B cell (primary cell): ENCODE results near the gene CUTA. TPM values are rescaled to one million over a fixed set of nuclear protein-coding genes. Genes with fewer than 3 reads are reported as not detected.

Source experiments
- ATAC-seq: fragments of 200-7000 bp; cut with Tn5 transposase; one replicate; pipeline ENCODE4 v1.10.0; 2021; ENCODE audit warnings: low read depth, mild to moderate bottlenecking, moderate number of reproducible peaks, moderate library complexity
- CTCF ChIA-PET: fragments of 350-600 bp; sonication (Branson Sonifier 250); formaldehyde crosslinking; loops from one replicate; lab custom pipeline; 2021; ENCODE audit warnings: antibody characterized with exemption, inconsistent platforms; lab: Charles Lee
- POLR2A ChIA-PET: fragments of 350-600 bp; sonication (Branson Sonifier 250); formaldehyde crosslinking; loops from one replicate; lab custom pipeline; 2021; ENCODE audit warnings: antibody characterized with exemption; lab: Charles Lee
- DNase-seq: peaks from one replicate; pipeline ENCODE4 v3.0.0; 2013
- H2AFZ ChIP-seq: 2 replicates; pipeline ENCODE4 v1.6.1; 2012; ENCODE audit warnings: mild to moderate bottlenecking, low read depth, low read length; ENCODE audit not compliant: insufficient read depth, poor library complexity, severe bottlenecking
- H3K27ac ChIP-seq, 2 donors: 1 replicate in 1 of 2; 2 replicates in 1 of 2; pipeline ENCODE4 v1.5.1; 2012 to 2013; ENCODE audit warnings: low read length in 2 of 2, mild to moderate bottlenecking in 2 of 2, moderate library complexity in 1 of 2
- H3K27me3 ChIP-seq, 4 experiments: fragments of 200-600 bp in 1 of 4; sonication (generic) in 1 of 4; replicated peaks in 1 of 4; 1 replicate in 2 of 4; 2 replicates in 2 of 4; pipeline versions ENCODE4 v1.6.1 to v1.7.0; 2013 to 2016; ENCODE audit warnings: low read length in 3 of 4, mild to moderate bottlenecking in 2 of 4, mixed read lengths in 1 of 4, moderate library complexity in 1 of 4; ENCODE audit not compliant: insufficient read depth in 4 of 4, control insufficient read depth in 3 of 4; ENCODE audit errors: control extremely low read depth in 1 of 4
- H3K36me3 ChIP-seq, 2 experiments: replicated peaks in 1 of 2; 1 replicate in 1 of 2; 2 replicates in 1 of 2; pipeline versions ENCODE4 v1.6.1 to v1.7.1; 2013; ENCODE audit warnings: low read length in 1 of 2; ENCODE audit not compliant: insufficient read depth in 2 of 2, control insufficient read depth in 1 of 2; ENCODE audit errors: control extremely low read depth in 1 of 2, extremely low read depth in 1 of 2
- H3K4me1 ChIP-seq, 2 donors: fragments of 200-600 bp in 1 of 2; sonication (generic) in 1 of 2; 1 replicate in 1 of 2; 2 replicates in 1 of 2; pipeline versions ENCODE4 v1.5.1 to v1.6.1; 2013 to 2017; ENCODE audit warnings: low read length in 2 of 2; ENCODE audit not compliant: control insufficient read depth in 2 of 2, insufficient read depth in 2 of 2
- H3K4me2 ChIP-seq: replicated peaks from 2 replicates; pipeline ENCODE3; 2012; ENCODE audit warnings: mild to moderate bottlenecking, low read depth, low read length; ENCODE audit not compliant: poor library complexity, severe bottlenecking
- H3K4me3 ChIP-seq, 5 experiments: fragments of 200-600 bp in 1 of 5; sonication (generic) in 1 of 5; 1 replicate in 3 of 5; 2 replicates in 2 of 5; pipeline versions ENCODE4 v1.5.1 to v1.7.0; 2011 to 2016; ENCODE audit warnings: low read length in 4 of 5, mild to moderate bottlenecking in 4 of 5, low read depth in 2 of 5, control low read depth in 1 of 5, moderate library complexity in 1 of 5; ENCODE audit not compliant: insufficient read depth in 1 of 5; ENCODE audit errors: control extremely low read depth in 1 of 5, extremely low read depth in 1 of 5
- H3K79me2 ChIP-seq: fragments of 200-600 bp; sonication (generic); one replicate; pipeline ENCODE4 v1.6.0; 2016; ENCODE audit warnings: low read length; ENCODE audit not compliant: control insufficient read depth, insufficient read depth
- H3K9ac ChIP-seq: fragments of 200-600 bp; sonication (generic); 2 replicates; pipeline ENCODE4 v1.6.1; 2017; ENCODE audit warnings: mild to moderate bottlenecking, low read length, moderate library complexity
- H3K9me3 ChIP-seq, 3 donors: one replicate each; pipeline versions ENCODE4 v1.6.1 to v1.7.1; 2013; ENCODE audit warnings: low read length in 2 of 3; ENCODE audit not compliant: control insufficient read depth in 2 of 3, insufficient read depth in 1 of 3; ENCODE audit errors: control extremely low read depth in 1 of 3
- H4K20me1 ChIP-seq: 2 replicates; pipeline ENCODE4 v1.6.0; 2012; ENCODE audit warnings: mild to moderate bottlenecking, low read length; ENCODE audit not compliant: insufficient read depth, control insufficient read depth, poor library complexity, severe bottlenecking
- H3K27ac Mint-ChIP-seq: one replicate; pipeline ENCODE4 v1.8.0; 2021; ENCODE audit warnings: mixed read lengths
- H3K27me3 Mint-ChIP-seq: one replicate; pipeline ENCODE4 v1.8.0; 2021; ENCODE audit warnings: mixed read lengths
- H3K4me1 Mint-ChIP-seq: one replicate; pipeline ENCODE4 v1.8.0; 2021; ENCODE audit warnings: mixed read lengths
- H3K4me3 Mint-ChIP-seq: one replicate; pipeline ENCODE4 v1.8.0; 2021; ENCODE audit warnings: mixed read lengths
- H3K9me3 Mint-ChIP-seq: one replicate; pipeline ENCODE4 v1.8.0; 2022; ENCODE audit warnings: mixed read lengths; ENCODE audit not compliant: insufficient read depth
- CTCF ChIP-seq: fragments of 200-600 bp; IDR thresholded peaks from one replicate; pipeline ENCODE4 v1.8.0; 2022; ENCODE audit warnings: antibody characterized with exemption, mild to moderate bottlenecking
- EZH2 ChIP-seq: IDR thresholded peaks from 2 replicates; pipeline ENCODE4 v1.6.1; 2012; ENCODE audit warnings: borderline replicate concordance, low read depth, mild to moderate bottlenecking, moderate library complexity, low read length; ENCODE audit not compliant: insufficient read depth, poor library complexity, severe bottlenecking
- WGBS: methylation state at CpG from one replicate; pipeline ENCODE4 v1.1.5; 2013; ENCODE audit warnings: missing lambda C conversion rate; ENCODE audit not compliant: insufficient coverage; 5-methylcytosine and 5-hydroxymethylcytosine counted together
- intact Hi-C: fragments of 100-400 bp; cut with micrococcal nuclease; formaldehyde crosslinking; loops from one replicate; pipeline ENCODE4 v1.10.0; 2022
- polyA plus RNA-seq: library from polyadenylated mRNA; depleted of rRNA; stranded (reverse); fragments of >200 nt; gene quantifications from 2 replicates; pipeline ENCODE4 v1.2.3, GENCODE V29; 2012
- total RNA-seq, 2 donors: library from RNA; stranded (reverse); fragments of 120-200 nt in 1 of 2; gene quantifications; 1 replicate in 1 of 2; 2 replicates in 1 of 2; pipeline versions ENCODE4 v1.2.3 to v1.2.4, GENCODE V29; 2013 to 2022

The CUTA gene
- total and polyA plus RNA-seq, 2 donors (not counting 1 experiment from before 2014, with no cell fraction given): 137 to 226 TPM

GRCh38 chr6:33451606-33452005 lies 33.7 kb upstream of the CUTA start:
- H4K20me1 ChIP-seq: peaks cover 4% of the 10 kb centered on the region
- no peak for ATAC-seq
- H3K4me3 Mint-ChIP-seq: no peak overlapping the region
- 98% methylated on average over 8 of the region's 15 CpGs for WGBS
- no peak overlapping the region for H3K4me2 ChIP-seq
- peaks cover 12 to 21% of the 10 kb centered on the region in 2 donors for H3K4me1 ChIP-seq
- peaks cover 30% of the 10 kb centered on the region for H3K4me1 Mint-ChIP-seq
- POLR2A ChIA-PET: no interaction called here
- peaks cover 0 to 11% of the 10 kb centered on the region in 2 experiments for H3K36me3 ChIP-seq
- TF ChIP-seq CTCF (no peak), EZH2 (no peak)
- no peaks in the 10 kb centered on the region for H3K9me3 Mint-ChIP-seq
- H3K27me3 Mint-ChIP-seq: no peaks in the 10 kb centered on the region
- CTCF ChIA-PET: no interaction called here
- H3K4me3 ChIP-seq: no peak overlapping the region
- no peak for DNase-seq
- no peak overlapping the region for H2AFZ ChIP-seq
- H3K27me3 ChIP-seq: no peaks in the 10 kb centered on the region
- H3K79me2 ChIP-seq: peaks cover 39% of the 10 kb centered on the region
- intact Hi-C loops: no loop called here
- no peak overlapping the region for H3K27ac Mint-ChIP-seq
- no peaks in the 10 kb centered on the region for H3K9me3 ChIP-seq
- no peak overlapping the region for H3K9ac ChIP-seq
- H3K27ac ChIP-seq: no peak overlapping the region

DNA sequence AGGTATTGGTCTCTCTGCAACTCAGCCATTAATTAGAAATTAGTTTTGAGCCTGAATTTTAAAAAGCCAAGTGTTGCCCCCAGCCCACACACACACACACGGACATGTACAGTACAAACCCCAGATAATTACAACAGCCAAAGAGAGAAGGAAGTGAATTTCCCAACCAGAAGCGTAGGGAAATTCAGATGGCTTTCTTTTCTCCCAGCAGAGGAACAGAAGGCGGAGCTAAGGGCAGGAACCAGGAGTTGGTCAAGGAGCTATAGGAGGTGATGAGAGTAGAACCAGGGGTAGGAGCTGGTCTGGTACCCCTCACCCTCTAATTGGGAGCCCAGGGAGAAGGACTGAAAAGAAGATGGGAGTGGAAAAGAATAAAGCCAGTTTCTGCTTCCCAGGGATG lies 32.5 kb upstream of the CUTA start:
- intact Hi-C loops: no loop called here

More for the DNA sequence above, 32.5 kb upstream of the CUTA start:
- Mint-ChIP-seq H3K27me3 (no peaks in the 10 kb centered on the region), H3K27ac (no peak overlapping the region), H3K9me3 (no peaks in the 10 kb centered on the region), H3K4me3 (no peak overlapping the region), H3K4me1 (peaks cover 26% of the 10 kb centered on the region)
- WGBS: 100% methylated on average over 1 of the region's 3 CpGs
- H2AFZ ChIP-seq: no peak overlapping the region
- ATAC-seq (no peak), DNase-seq (no peak)
- peaks cover 0 to 12% of the 10 kb centered on the region in 2 experiments for H3K36me3 ChIP-seq
- H3K79me2 ChIP-seq: peaks cover 28% of the 10 kb centered on the region
- H3K4me1 ChIP-seq: peaks cover 12 to 21% of the 10 kb centered on the region in 2 donors
- no peaks in the 10 kb centered on the region for H3K9me3 ChIP-seq
- H4K20me1 ChIP-seq: peaks cover 4% of the 10 kb centered on the region
- H3K27me3 ChIP-seq: no peaks in the 10 kb centered on the region
- no peak overlapping the region for H3K9ac ChIP-seq
- CTCF ChIA-PET: interaction anchor here (1.4 to 1.6 kb wide), 2 partner anchors 19 to 25 kb away, joined by 4 to 5 read pairs; no protein-coding TSS in a partner anchor
- H3K4me3 ChIP-seq: no peak overlapping the region
- TF ChIP-seq CTCF: no peak
- no peak for TF ChIP-seq EZH2
- POLR2A ChIA-PET: interaction anchor here (0.7 kb wide), 1 partner anchor 14 kb away, joined by 3 read pairs; no protein-coding TSS in a partner anchor
- H3K27ac ChIP-seq: no peak overlapping the region
- no peak overlapping the region for H3K4me2 ChIP-seq
